Endometrium (tissue), 2 donors: ENCODE results near the gene MCM9.
A peak's percentile ranks its signal among the peaks of the same experiment; 100 is the strongest.
"Not testable (repeated sequence)": the region's sequence is repeated elsewhere in the genome, so short reads cannot be mapped to it uniquely, and the experiment has no call there.

Experiments
- FAIRE-seq: peaks from 2 replicates; lab custom pipeline; 2012; peaks lifted over from hg19 to GRCh38; lab: Jason Lieb, UNC
- donor health status: control.
- donor health status: control.

The MCM9 gene

DNA sequence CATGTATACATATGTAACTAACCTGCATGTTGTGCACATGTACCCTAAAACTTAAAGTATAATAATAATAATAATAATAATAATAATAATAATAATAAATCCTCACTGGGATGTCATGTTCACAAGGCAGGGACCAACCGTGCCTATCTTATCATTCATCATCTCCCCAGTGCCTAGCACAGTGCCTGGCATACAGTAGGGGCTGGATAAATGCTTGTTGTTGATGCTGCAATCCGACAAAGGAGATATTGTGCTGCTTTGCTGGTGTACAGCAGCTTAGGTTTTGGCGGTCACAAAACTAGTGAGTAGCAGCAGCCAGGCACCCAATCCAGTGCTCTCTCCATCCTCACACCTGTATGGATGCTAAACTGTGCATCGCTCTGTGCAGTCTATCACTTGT, 135.1 kb downstream of the MCM9 start:
- FAIRE-seq = no peak

DNA sequence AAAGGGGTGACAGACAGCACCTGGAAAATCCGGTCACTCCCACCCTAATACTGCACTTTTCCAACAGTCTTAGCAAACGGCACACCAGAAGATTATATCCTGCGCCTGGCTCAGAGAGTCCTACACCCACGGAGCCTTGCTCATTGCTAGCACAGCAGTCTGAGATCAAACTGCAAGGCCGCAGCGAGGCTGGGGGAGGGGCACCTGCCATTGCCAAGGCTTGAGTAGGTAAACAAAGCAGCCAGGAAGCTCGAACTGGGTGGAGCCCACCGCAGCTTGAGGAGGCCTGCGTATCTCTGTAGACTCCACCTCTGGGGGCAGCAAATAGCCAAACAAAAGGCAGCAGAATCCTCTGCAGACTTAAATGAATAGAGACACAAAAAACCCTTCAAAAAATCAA, 138.4 kb downstream of the MCM9 start:
- FAIRE-seq = not testable (repeated sequence)

DNA sequence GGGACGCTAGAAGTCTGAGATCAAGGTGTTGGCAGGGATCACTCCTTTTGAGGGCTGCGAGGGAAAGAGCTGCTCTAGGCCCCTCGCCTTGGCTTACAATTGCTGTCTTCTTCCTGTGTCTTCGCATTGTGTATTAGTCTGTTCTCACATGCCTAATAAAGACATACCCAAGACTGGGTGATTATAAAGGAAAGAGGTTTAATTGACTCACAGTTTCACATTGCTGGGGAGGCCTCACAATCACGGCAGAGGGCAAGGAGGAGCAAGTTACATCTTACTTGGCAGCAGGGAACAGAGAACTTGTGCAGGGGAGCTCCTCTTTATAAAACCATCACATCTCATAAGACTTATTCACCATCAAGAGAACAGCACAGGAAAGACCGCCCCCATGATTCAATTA, 143.5 kb downstream of the MCM9 start:
- FAIRE-seq = no peak

GRCh38 chr6:118789954-118790353, 145.0 kb downstream of the MCM9 start:
- no peak for FAIRE-seq

- no peak for FAIRE-seq
Measured at GRCh38 chr6:118789419-118789818, 145.5 kb downstream of the MCM9 start.

- FAIRE-seq = no peak
Measured at GRCh38 chr6:118788702-118789101, 146.3 kb downstream of the MCM9 start.

DNA sequence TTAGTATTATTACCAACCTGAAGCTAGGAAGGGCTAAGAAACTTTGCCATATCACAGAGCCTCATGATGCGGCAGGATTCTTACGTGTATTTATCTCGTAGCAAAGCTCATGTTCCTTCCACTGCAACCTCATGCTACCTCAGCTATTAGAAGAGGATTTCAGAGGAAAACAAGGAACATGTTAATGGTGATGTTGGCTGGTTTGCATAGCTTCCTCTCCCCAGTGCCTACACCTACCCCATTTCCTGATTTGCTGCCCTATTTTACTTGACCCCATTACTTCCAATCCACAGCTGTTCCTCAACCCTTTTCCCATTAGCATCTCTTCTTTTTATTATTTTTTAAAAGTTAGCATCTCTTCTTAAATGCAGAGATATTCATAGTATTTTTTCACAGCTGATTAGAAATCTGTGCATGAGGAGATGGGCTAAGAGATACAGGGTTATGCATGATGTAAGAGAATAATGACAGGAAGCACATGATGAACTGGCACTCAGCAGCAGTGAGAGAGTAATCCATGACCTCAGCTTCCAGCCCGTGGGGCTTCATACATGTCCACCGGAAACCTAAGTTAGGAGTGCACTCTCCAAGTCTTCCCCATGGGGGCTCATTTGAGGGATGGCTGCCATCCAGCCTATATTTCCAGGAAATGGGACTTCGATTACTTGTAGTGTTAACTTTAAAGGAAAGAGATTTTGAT, 147.1 kb downstream of the MCM9 start:
- no peak for FAIRE-seq

- no peak for FAIRE-seq
Measured at GRCh38 chr6:118786596-118787453, 148.1 kb downstream of the MCM9 start.

GRCh38 chr6:118785601-118786000, 149.4 kb downstream of the MCM9 start:
- no peak for FAIRE-seq

DNA sequence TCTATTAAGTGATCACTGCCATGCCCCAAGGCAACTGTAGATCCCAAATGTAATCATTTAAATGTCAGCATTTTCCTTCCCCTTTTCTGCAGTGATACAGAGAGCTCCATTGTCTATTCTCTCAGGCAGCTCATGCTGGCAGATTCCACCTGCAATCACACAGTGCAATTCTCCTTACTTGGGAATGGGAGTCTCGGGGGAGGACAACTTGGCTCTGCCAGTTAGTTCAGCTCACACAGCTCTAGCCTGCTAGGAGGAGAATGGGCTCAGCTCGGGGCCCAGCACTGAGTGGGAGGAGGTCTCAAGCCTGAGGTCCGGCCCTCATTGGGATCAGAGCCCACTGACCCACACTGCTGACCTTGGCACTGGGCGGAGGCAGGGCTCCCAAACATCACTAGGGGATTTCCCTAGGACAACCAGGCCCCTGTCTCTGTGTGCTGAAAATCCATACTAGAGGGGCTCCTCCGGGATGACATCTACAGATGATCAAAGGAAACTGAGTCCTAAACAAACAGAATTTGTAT, 150.3 kb downstream of the MCM9 start:
- no peak for FAIRE-seq

GRCh38 chr6:118783931-118784550, 150.9 kb downstream of the MCM9 start:
- no peak for FAIRE-seq

DNA sequence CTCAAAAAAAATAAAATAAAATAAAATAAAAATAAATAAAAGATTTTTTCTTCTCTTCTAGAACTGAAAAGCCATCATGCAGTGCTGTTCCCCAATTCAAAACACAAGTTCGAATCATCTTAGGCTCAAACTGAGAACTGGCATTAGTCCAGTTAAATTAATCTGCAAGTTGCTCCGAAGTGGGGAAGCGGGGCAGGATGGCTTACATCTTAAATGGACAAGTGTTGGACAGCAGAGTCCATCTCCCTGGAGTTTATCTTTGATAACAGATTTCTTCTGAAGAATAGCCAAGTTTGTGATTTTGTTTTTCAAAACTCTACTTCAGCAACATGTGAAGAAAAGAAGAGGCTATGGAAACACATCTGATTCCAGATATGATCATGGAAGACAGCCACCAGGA, 152.3 kb downstream of the MCM9 start:
- no peak for FAIRE-seq

- no peak for FAIRE-seq
Measured at GRCh38 chr6:118781897-118782296, 153.1 kb downstream of the MCM9 start.

GRCh38 chr6:118780668-118781067, 154.3 kb downstream of the MCM9 start:
- no peak for FAIRE-seq

DNA sequence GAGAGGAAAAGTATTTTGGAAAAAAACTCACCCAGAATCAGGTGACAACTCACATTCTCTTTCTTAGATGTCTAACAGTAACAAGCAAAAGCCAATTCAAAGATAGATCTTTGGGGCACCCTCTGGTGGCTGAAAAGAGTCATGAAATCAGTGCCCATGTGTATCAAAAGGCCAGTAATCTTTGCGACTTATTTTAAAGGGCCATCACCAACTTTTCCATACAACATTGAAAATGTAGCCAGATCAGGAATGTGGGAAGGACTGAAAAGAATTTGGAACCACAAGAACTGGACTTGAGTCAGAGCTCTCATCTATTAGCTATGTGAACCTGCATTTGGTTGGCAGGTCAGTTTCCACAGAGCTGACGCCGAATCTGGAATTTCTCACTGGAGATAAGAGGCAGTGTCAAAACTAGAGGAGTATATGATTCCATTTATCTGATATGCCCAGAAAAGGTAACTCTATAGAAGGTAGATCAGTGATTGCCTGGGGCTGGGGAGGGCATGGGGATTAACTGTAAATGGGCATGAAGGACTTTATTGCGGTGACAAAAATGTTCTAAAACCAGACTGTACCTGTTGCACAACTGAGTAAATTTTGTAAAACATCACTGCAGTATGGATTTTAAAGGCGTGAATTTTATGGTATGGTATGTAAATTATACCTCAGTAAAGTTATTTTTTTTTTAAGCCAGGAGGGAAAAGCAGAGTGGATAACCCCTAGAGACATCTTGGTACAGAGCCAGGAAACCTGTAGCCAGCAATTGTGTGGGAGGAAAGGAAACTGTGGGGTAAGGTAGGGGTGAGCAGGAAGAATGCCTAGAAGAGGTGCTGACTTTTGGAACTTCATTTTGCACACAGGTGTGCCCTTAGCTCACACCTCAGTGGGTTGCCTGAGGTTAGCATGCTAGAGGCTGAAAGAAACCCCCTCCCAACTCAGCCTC, 158.1 kb downstream of the MCM9 start:
- peak; percentile 95 for FAIRE-seq

- no peak for FAIRE-seq
Measured at GRCh38 chr6:118775381-118775780, 159.6 kb downstream of the MCM9 start.

DNA sequence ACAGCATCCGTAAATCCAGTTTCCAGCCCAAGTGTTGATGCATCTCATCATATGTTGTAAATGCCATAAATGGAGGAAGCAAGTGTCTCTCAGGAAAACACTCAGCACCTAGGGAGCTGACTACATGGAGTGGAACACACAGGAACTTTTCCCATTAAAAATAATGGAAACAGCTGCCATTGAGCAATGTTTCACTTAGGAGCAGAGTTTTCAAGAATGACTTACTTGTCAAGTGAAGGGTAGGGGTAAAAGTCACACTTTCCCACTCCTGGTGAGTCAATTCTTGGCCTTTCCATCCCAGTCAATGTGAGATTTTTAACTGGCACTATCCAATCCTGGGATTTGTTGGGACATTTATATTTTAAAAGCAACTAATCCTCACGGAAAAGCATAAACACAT, 160.4 kb downstream of the MCM9 start:
- FAIRE-seq = no peak

DNA sequence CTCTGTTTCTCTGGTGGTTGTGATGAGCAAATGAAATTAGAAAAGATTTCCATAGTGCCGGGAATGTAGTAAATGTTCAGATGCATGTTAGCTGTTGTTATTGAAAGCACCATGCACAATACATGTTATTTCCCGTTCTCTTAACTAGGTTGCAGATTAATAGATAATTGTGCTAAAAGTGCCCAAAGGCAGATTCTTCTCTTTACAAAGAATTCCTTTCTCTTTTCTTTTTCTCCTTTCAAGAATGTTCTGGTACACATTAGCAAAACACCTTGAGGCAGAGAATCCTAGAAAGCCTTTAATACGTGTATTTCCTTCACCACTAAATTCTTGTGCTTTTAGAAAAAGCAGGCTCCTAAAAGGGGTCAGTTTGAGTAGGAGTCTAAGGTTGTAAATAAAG, 162.1 kb downstream of the MCM9 start:
- FAIRE-seq = no peak

DNA sequence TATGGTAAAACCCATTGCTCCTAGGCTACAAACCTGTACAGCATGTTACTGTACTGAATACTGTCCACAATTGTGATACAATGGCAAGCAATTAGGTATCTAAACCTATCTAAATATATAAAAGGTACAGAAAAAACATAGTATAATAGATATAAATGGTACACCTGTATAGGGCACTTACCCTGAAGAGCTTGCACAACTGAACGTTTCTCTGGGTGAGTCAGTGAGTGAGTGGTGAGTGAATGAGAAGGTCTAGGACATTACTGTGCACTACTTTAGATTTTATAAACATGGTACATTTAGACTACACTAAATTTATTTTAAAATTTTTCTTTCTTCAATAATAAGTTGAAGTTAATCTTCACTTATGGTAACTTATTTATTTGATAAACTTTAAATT, 163.7 kb downstream of the MCM9 start:
- no peak for FAIRE-seq

DNA sequence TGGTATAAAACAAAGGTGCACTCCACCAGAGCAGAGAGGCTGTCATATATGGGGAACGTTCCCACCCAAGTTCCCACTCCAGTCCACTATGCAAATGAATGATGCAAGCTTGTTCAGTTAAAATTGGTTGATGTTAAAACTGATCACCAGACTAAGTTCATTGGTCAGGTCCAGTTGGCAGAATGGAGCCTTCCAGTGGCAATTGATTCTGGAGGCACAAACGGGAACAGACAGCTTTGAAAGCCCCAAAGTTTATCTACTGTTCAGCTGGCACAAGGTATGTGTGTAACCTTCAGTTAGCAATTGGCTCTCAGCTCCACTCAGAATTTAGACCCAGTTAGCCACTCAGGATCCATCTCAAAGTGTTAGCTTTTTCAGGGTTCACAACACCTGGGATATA, 164.1 kb downstream of the MCM9 start:
- no peak for FAIRE-seq

- FAIRE-seq = no peak
Measured at GRCh38 chr6:118770112-118770788, 164.7 kb downstream of the MCM9 start.
